Vagina (tissue), 2 donors: Measurements from ENCODE around the gene USH1C. TPM values are rescaled to one million over a fixed set of nuclear protein-coding genes. Genes with fewer than 3 reads are reported as not detected.

Experiments
- DNase-seq, 2 donors: peaks; one replicate each; pipeline ENCODE4 v3.0.0-alpha.2; 2017; ENCODE audit errors: extremely low spot score in 2 of 2
- H3K27ac ChIP-seq: fragments of 200-600 bp; sonication (generic); one replicate; pipeline ENCODE4 v1.5.1; 2019
- H3K27me3 ChIP-seq: fragments of 200-600 bp; sonication (generic); one replicate; pipeline ENCODE4 v1.5.1; 2019
- H3K36me3 ChIP-seq, 2 donors: fragments of 200-600 bp; sonication (generic); one replicate each; pipeline ENCODE4 v1.5.1; 2017 to 2019
- H3K4me1 ChIP-seq: fragments of 200-600 bp; sonication (generic); one replicate; pipeline ENCODE4 v1.5.1; 2019
- H3K4me3 ChIP-seq, 2 donors: fragments of 200-600 bp; sonication (generic); 1 replicate in 1 of 2; 2 replicates in 1 of 2; pipeline ENCODE4 v1.5.1; 2016 to 2019
- H3K9me3 ChIP-seq: fragments of 200-600 bp; sonication (generic); one replicate; pipeline ENCODE4 v1.5.1; 2019
- CTCF ChIP-seq, 3 experiments: fragments of 450-650 bp in 2 of 3; fragments of 200-600 bp in 1 of 3; sonication (generic) in 1 of 3; IDR thresholded peaks; one replicate each; pipeline ENCODE4 v1.5.1; 2017 to 2019; ENCODE audit warnings: antibody characterized with exemption in 3 of 3, mild to moderate bottlenecking in 2 of 3, moderate library complexity in 2 of 3
- POLR2A ChIP-seq, 2 donors: fragments of 450-650 bp; IDR thresholded peaks; one replicate each; pipeline ENCODE4 v1.6.1; 2017; ENCODE audit warnings: antibody characterized with exemption in 2 of 2, mild to moderate bottlenecking in 2 of 2, moderate library complexity in 2 of 2
- POLR2AphosphoS5 ChIP-seq, 2 donors: sonication (generic); formaldehyde crosslinking; IDR thresholded peaks; one replicate each; pipeline ENCODE4 v1.9.0; 2017; ENCODE audit warnings: antibody characterized with exemption in 2 of 2, mild to moderate bottlenecking in 2 of 2, low read depth in 1 of 2; ENCODE audit not compliant: insufficient read depth in 1 of 2
- intact Hi-C: fragments of 100-400 bp; cut with DNase I; formaldehyde crosslinking; loops from one replicate; pipeline ENCODE4 v1.15.1; 2023
- total RNA-seq: library from RNA; depleted of rRNA; stranded (reverse); fragments of >200 nt; gene quantifications from one replicate; pipeline ENCODE4 v1.2.3, GENCODE V29; 2016

The USH1C gene
- total RNA-seq, 1 donor from 2014 or later, result not detected

DNA sequence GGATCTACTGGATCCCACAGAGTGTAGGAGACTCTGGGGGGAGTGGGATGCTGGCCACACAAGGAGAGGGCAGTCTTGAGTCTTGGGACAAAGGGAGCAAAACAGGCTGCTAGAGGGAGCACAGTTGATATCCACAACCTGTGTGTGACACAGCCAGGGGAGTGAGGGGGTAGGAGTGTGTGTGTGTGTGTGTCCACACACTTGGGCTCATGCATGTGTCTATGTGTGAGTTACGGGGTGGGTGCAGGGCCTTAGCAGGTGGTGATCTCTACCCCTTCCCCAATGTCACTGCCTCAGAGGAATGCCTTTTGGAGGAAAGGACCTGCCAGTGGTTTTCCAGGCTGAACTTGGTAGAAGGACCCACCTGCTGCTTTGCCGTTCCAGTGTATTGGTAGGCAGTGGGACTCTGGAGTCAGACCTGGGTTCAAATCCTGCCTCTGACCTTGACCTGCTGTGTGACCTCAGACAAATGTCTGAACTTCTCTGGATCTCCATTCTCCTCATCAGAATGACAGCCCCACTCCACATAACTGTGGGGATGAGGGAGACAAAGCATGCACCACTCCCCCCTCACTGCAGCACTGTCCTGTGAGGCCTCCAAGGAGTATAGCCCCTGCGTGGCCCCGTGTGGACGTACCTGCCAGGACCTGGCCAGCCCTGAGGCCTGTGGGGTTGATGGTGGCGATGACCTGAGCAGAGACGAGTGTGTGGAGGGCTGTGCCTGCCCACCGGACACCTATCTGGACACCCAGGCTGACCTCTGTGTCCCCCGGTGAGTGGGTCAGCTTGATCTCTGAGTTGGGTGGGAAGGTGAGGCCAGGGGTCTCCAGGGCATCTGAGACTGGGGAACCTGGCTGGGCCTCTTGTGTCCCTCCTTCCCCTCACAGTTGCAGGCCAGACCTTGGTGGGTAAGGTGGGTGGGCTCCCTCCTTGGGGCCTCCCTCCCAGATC is 30.2 kb upstream of the USH1C start:
- Histone ChIP-seq H3K4me3 (no peak overlapping the region), H3K4me1 (no peaks in the 10 kb centered on the region), H3K27ac (no peak overlapping the region), H3K27me3 (no peaks in the 10 kb centered on the region), H3K36me3 (no peaks in the 10 kb centered on the region), H3K9me3 (no peaks in the 10 kb centered on the region)
- DNase-seq, result peak; percentile 70 to 93
- TF ChIP-seq CTCF (IDR thresholded peaks at IDR 0.05) (no peak), POLR2AphosphoS5 (IDR thresholded peaks at IDR 0.05; ENCODE audit: insufficient read depth in 1 of 2, low read depth in 1 of 2) (no peak), POLR2A (IDR thresholded peaks at IDR 0.05) (no peak)
- intact Hi-C loops, result no loop called here

GRCh38 chr11:17573526-17573925 is 29.3 kb upstream of the USH1C start:
- Histone ChIP-seq H3K27me3 (no peaks in the 10 kb centered on the region), H3K9me3 (no peaks in the 10 kb centered on the region), H3K4me1 (no peaks in the 10 kb centered on the region), H3K4me3 (no peak overlapping the region), H3K27ac (no peak overlapping the region), H3K36me3 (no peaks in the 10 kb centered on the region)
- no peak for DNase-seq
- TF ChIP-seq POLR2A (IDR thresholded peaks at IDR 0.05) (no peak), CTCF (IDR thresholded peaks at IDR 0.05) (no peak), POLR2AphosphoS5 (IDR thresholded peaks at IDR 0.05; ENCODE audit: insufficient read depth in 1 of 2, low read depth in 1 of 2) (no peak)
- intact Hi-C loops, result no loop called here

DNA sequence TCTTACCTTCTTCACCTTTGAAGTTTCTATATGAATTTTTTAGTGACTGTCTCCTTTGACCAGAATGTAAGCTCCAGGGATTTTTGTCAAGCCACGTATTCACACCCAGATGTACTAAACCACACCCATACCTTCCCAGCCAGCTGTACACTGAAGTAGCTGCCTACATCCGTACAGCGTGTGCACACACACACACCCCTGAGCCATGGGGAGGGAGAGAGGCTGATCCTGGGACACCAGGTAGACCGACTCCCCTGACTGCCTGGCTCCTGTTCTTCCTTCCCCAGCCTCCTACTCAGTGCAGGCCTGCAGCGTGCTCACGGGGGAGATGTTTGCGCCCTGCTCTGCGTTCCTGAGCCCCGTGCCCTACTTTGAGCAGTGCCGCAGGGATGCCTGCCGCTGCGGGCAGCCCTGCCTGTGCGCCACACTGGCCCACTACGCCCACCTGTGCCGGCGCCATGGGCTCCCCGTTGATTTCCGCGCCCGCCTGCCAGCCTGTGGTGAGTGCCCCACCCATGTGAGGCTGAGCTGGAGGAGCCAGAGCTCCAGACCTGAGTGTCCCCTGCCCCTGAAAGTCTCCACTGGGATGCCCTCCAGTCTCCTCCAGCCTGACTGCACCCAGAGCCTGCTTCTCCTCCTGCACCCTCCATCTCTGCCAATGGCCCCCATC is 28.7 kb upstream of the USH1C start:
- Histone ChIP-seq H3K4me1 (no peaks in the 10 kb centered on the region), H3K27ac (no peak overlapping the region), H3K36me3 (no peaks in the 10 kb centered on the region), H3K27me3 (no peaks in the 10 kb centered on the region), H3K4me3 (no peak overlapping the region), H3K9me3 (no peaks in the 10 kb centered on the region)
- intact Hi-C loops, result no loop called here
- TF ChIP-seq CTCF (IDR thresholded peaks at IDR 0.05) (no peak), POLR2AphosphoS5 (IDR thresholded peaks at IDR 0.05; ENCODE audit: insufficient read depth in 1 of 2, low read depth in 1 of 2) (no peak), POLR2A (IDR thresholded peaks at IDR 0.05) (no peak)
- DNase-seq, result peak in 1 of 2 donors; percentile 82

- no peak for TF ChIP-seq POLR2AphosphoS5 (IDR thresholded peaks at IDR 0.05; ENCODE audit: insufficient read depth in 1 of 2, low read depth in 1 of 2)
- TF ChIP-seq CTCF (IDR thresholded peaks at IDR 0.05), result no peak
- TF ChIP-seq POLR2A (IDR thresholded peaks at IDR 0.05), result no peak
- Histone ChIP-seq H3K27ac (no peak overlapping the region), H3K36me3 (no peaks in the 10 kb centered on the region), H3K9me3 (no peaks in the 10 kb centered on the region), H3K4me1 (no peaks in the 10 kb centered on the region), H3K27me3 (no peaks in the 10 kb centered on the region), H3K4me3 (no peak overlapping the region)
- DNase-seq, result peak in 1 of 2 donors; percentile 14
- intact Hi-C loops, result no loop called here
Measured at GRCh38 chr11:17572359-17572690, 28.1 kb upstream of the USH1C start.
